ENCODE measurements around the gene CSTPP1. TPM values are rescaled to one million over a fixed set of nuclear protein-coding genes. Genes with fewer than 3 reads are reported as not detected.

The CSTPP1 gene
- total RNA-seq, 4 donors from 2014 or later = 18.3 to 27.0 (median 24.6) TPM

- H3K27me3 ChIP-seq = peaks cover 12% of the 10 kb centered on the region
- H3K36me3 ChIP-seq = no peaks in the 10 kb centered on the region
- H3K27ac ChIP-seq = peak overlapping the region in 2 of 4 donors; percentile 10 to 27
- no peak for TF ChIP-seq POLR2AphosphoS5 (IDR thresholded peaks at IDR 0.05)
- no peak for TF ChIP-seq CTCF (IDR thresholded peaks at IDR 0.05)
- no peak for TF ChIP-seq POLR2A (IDR thresholded peaks at IDR 0.05)
- TF ChIP-seq EP300 (IDR thresholded peaks at IDR 0.05; ENCODE audit: low read depth) = no peak
- intact Hi-C loops (cut with DNase I; ENCODE audit: low total_unique reads) (no loop called here), in situ Hi-C loops (cut with MboI; ENCODE audit: low pct_ligation_motif_present in 1 of 4, low pct_unique_long_range_greater_than_20kb in 1 of 4, low sequenced_read_pairs in 3 of 4) (loop anchor here in 1 of 4 donors (10.0 kb wide), 1 partner anchor 240 kb away; no protein-coding TSS in a partner anchor)
- peaks cover 3 to 50% (median 23%) of the 10 kb centered on the region in 4 donors for H3K4me1 ChIP-seq
- H3K4me3 ChIP-seq = no peak overlapping the region
- 52 to 75% methylated on average over 2 to 5 of the region's 5 CpGs for WGBS, 2 donors (ENCODE audit: low coverage in 1 of 2)
- DNase-seq = no peak
- no peaks in the 10 kb centered on the region for H3K9me3 ChIP-seq
Observed at GRCh38 chr11:46914363-46914762, 22.2 kb upstream of the CSTPP1 start.

GRCh38 chr11:46914910-46915309, 21.7 kb upstream of the CSTPP1 start:
- in situ Hi-C loops (cut with MboI; ENCODE audit: low pct_ligation_motif_present in 1 of 4, low pct_unique_long_range_greater_than_20kb in 1 of 4, low sequenced_read_pairs in 3 of 4) (loop anchor here in 1 of 4 donors (10.0 kb wide), 1 partner anchor 240 kb away; no protein-coding TSS in a partner anchor), intact Hi-C loops (cut with DNase I; ENCODE audit: low total_unique reads) (no loop called here)
- peaks cover 3 to 52% (median 25%) of the 10 kb centered on the region in 4 donors for H3K4me1 ChIP-seq
- H3K27me3 ChIP-seq = peaks cover 12% of the 10 kb centered on the region
- peak overlapping the region in 2 of 4 donors; percentile 10 to 27 for H3K27ac ChIP-seq
- TF ChIP-seq POLR2A (IDR thresholded peaks at IDR 0.05) = no peak
- no peak for TF ChIP-seq POLR2AphosphoS5 (IDR thresholded peaks at IDR 0.05)
- TF ChIP-seq EP300 (IDR thresholded peaks at IDR 0.05; ENCODE audit: low read depth) = no peak
- no peak for TF ChIP-seq CTCF (IDR thresholded peaks at IDR 0.05)
- 44 to 68% methylated on average over 5 to 7 of the region's 7 CpGs for WGBS, 2 donors (ENCODE audit: low coverage in 1 of 2)
- H3K4me3 ChIP-seq = no peak overlapping the region
- H3K9me3 ChIP-seq = no peaks in the 10 kb centered on the region
- H3K36me3 ChIP-seq = no peaks in the 10 kb centered on the region
- DNase-seq = no peak

- in situ Hi-C loops (cut with MboI; ENCODE audit: low pct_ligation_motif_present in 1 of 4, low pct_unique_long_range_greater_than_20kb in 1 of 4, low sequenced_read_pairs in 3 of 4) (loop anchor here in 1 of 4 donors (10.0 kb wide), 1 partner anchor 238 kb away; no protein-coding TSS in a partner anchor), intact Hi-C loops (cut with DNase I; ENCODE audit: low total_unique reads) (no loop called here)
- Histone ChIP-seq H3K36me3 (no peaks in the 10 kb centered on the region), H3K27me3 (peaks cover 12% of the 10 kb centered on the region), H3K9me3 (no peaks in the 10 kb centered on the region), H3K4me3 (peak overlapping the region; percentile 63 to 73 (median 70)), H3K4me1 (peaks cover 7 to 64% (median 31%) of the 10 kb centered on the region in 4 donors), H3K27ac (peak overlapping the region; percentile 66 to 82 (median 76))
- WGBS, 2 donors (ENCODE audit: low coverage in 1 of 2) = 6 to 8% methylated on average over 22 to 24 of the region's 24 CpGs
- TF ChIP-seq POLR2AphosphoS5 (IDR thresholded peaks at IDR 0.05) (peak; percentile 40 to 56 (median 49)), POLR2A (IDR thresholded peaks at IDR 0.05) (no peak), CTCF (IDR thresholded peaks at IDR 0.05) (peak in 1 of 5 experiments; percentile 40), EP300 (IDR thresholded peaks at IDR 0.05; ENCODE audit: low read depth) (no peak)
- peak; percentile 62 for DNase-seq
Observed at GRCh38 chr11:46916286-46917108, 20.1 kb upstream of the CSTPP1 start.

- intact Hi-C loops (cut with DNase I; ENCODE audit: low total_unique reads) = no loop called here
- Histone ChIP-seq H3K36me3 (no peaks in the 10 kb centered on the region), H3K4me3 (peak overlapping the region; percentile 63 to 73 (median 70)), H3K9me3 (no peaks in the 10 kb centered on the region), H3K27ac (peak overlapping the region; percentile 66 to 82 (median 76)), H3K27me3 (peaks cover 12% of the 10 kb centered on the region), H3K4me1 (peaks cover 7 to 61% (median 31%) of the 10 kb centered on the region in 4 donors)
- 0 to 1% methylated on average over 5 to 20 of the region's 31 CpGs for WGBS, 2 donors (ENCODE audit: low coverage in 1 of 2)
- no peak for TF ChIP-seq POLR2AphosphoS5 (IDR thresholded peaks at IDR 0.05)
- peak; percentile 14 for DNase-seq
- in situ Hi-C loops (cut with MboI; ENCODE audit: low pct_ligation_motif_present in 1 of 4, low pct_unique_long_range_greater_than_20kb in 1 of 4, low sequenced_read_pairs in 3 of 4) = loop anchor here in 1 of 4 donors (10.0 kb wide), 1 partner anchor 238 kb away; no protein-coding TSS in a partner anchor
Observed at GRCh38 chr11:46917109-46917761, 19.3 kb upstream of the CSTPP1 start.
